HG03520 (cell line): ENCODE measurements around the gene TNP2.

ENCODE experiments used
- ATAC-seq: cut with Tn5 transposase; IDR thresholded peaks from one replicate; pipeline ENCODE4 v1.9.1; 2021; ENCODE audit warnings: mild to moderate bottlenecking, moderate library complexity; ENCODE audit not compliant: unreplicated experiment

The TNP2 gene

GRCh38 chr16:11278681-11279628 lies 9.8 kb upstream of the TNP2 start:
- ATAC-seq: no peak

- no peak for ATAC-seq
Measured at GRCh38 chr16:11277607-11278337, 8.6 kb upstream of the TNP2 start.

- no peak for ATAC-seq
Measured at GRCh38 chr16:11276896-11277593, 7.9 kb upstream of the TNP2 start.

- no peak for ATAC-seq
Measured at GRCh38 chr16:11276143-11276895, 7.2 kb upstream of the TNP2 start, which contains the start of gene PRM2. Gene PRM2, minus strand, starts transcription at chr16:11276480. Its CDS starts 110 bp downstream, at chr16:11276370.

DNA sequence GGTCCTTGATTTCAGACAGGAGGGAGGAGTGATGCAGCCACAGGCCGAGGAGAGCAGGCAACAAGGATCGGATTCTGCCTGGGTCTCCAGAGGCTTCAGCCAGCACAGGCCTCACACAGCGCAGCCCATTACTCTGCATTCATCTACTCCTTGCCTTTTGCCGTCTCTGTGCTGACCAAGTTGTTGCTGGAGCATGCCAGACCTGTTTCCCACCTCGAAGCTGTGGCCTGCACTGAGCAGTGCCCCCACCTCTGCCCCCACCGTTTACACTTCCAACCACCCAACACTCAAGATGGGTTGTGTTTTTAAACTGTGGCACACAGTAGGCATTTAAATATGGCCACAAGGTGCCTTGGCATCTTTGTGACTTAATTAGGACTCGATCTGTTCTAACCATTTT lies 5.8 kb upstream of the TNP2 start:
- no peak for ATAC-seq

- no peak for ATAC-seq
Measured at GRCh38 chr16:11273721-11274324, 4.7 kb upstream of the TNP2 start.

GRCh38 chr16:11272921-11273720 lies 4.0 kb upstream of the TNP2 start, which contains the start of gene PRM3:
Gene PRM3, minus strand, starts transcription at chr16:11273629. Its CDS starts 34 bp downstream, at chr16:11273595.
- ATAC-seq: no peak

DNA sequence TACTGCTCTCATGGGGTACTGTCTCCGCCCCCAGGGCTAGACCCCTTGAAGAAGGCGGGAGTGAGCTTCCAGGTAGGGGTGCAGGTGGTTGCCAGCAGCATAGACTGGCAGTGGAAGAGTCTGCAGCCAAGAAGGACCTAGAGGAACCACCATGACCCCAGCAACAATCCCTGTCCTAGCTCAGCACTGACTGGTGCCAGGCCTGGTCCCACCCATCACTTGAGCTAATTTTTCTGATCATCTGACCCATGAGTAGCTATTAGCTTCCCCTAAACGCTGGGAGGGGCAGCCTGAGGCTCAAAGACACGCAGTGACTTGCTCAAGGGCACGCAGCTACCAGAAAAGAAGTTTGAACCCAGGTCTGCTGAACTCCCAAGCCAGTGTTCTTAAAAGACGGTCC lies 3.4 kb upstream of the TNP2 start:
- no peak for ATAC-seq

DNA sequence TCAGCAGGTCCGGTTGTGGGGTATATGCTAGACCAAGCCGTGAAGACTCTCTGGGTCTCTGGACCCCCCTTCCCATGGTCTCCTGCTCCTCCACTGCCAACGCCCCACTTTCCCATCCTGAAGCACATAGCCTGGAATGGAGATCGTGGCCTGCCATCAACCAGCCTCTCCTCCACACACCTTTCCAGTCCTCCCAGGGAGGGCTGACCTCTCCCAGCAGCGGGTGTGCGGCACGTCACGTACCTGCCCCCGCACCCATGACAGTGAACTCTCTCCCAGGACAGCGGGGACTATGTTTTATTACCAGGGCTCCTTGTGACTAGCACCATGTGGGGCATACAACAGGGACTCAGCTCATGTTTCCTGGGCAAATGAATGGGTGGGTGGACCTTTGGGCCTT lies 2.5 kb upstream of the TNP2 start:
- no peak for ATAC-seq

DNA sequence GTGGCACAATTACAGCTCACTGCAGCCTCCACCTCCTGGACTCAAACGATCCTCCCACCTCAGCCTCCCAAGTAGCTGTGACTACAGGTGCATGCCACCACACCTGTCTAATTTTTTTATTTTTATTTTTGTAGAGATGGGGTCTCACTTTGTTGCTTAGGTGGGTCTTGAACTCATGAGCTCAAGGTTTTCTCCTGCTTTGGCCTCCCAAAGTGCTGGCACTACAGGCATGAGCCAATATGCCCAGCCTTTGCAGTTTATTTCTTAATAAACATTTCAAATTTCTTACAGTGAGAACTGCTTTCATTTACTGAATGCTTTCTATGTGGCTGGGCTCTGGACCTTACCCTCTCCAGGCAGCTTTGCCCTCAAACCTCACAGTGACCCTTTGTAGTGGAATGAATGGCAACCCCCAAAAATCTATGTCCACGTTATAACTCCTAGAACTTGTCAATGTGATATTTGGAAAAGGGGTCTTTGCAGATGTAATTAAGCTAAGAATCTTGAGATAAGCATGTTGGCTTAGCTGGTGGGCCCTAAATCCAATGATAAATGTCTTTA lies 1.6 kb upstream of the TNP2 start:
- ATAC-seq: no peak

- no peak for ATAC-seq
Measured at GRCh38 chr16:11265124-11265523, 4.0 kb downstream of the TNP2 start.

GRCh38 chr16:11264155-11264832 lies 4.8 kb downstream of the TNP2 start:
- ATAC-seq: no peak

DNA sequence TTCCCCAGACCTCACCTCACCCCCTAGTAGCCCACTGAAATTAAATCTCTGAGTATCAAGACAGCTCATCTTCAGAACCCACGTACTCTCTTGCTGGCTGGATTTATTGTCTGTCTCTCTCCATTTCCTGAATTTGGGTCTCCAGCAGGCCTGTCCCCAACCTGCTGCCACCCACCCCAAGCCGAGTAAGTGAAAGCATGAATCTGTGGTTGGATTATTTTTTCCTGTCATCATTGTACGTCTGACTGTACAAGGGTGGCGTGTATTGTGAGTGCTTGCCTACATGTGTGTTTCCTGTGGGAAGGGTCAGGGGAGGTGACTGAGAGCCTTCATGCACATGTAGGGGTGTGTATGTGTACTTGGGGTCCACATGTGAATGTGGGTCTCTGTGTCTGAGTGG lies 5.4 kb downstream of the TNP2 start:
- no peak for ATAC-seq

GRCh38 chr16:11262915-11263314 lies 6.2 kb downstream of the TNP2 start:
- no peak for ATAC-seq

DNA sequence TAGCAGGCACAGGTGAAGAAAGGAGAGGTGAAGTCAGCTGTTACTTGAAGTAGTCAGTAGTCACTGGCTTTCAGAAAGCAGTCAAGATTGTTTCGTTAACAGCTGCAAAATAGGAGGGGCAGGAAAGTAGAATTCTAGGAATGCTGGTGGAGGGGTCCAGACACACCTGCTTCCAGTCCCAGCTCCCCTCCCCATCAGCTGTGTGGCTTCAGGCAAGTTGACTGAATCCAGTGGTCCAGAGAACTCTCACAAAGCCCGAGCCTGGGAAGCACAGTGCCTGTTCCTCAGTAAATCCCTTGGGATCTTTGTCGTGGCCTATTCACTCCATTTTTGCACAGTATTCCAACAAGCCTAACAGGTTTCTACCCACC lies 8.5 kb downstream of the TNP2 start:
- ATAC-seq: no peak

DNA sequence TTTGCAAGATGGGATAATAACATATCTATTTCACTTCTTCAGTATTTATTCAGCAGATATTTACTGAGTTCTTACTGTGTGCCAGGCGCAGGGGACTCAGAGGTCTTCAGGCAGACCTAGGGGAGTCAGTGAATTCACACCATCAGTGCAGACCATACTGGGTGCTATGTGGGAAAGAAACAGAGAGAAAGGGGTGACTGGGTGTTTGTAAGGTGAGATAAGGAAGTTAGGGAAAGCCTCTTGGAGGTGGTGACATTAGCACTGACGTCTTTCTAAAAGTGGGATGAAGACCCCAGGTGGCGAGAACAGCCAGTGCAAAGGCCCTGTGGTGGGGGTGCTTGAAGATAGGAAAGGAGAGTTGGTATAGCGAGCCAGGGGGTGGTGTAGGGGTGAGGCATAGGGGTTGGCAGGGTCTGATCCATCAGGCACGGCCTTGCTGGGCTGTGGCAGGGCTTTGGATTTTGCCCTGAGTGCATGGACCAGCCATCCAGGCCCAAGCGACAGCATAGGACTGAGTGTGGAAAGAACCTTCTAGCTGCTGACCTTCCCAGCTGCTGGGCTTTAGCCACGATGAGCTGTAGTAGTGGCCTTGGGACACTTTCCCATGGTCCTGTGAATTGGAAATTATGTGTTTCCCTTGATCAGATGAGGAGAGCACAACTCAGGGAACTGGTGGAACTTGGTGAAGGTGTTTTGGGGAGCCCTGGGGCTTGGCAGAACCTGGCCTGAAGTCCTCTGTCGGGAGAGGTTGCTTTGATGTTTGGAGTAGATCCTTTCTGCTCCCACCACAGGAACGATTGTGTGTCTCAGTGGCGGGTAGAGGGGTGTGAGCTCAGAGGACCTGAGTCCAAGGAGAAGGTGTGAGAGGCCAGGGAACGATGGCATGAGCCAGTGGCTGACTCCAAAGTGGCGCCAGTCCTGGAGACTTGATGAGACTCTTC lies 9.2 kb downstream of the TNP2 start:
- ATAC-seq: no peak
